ENCODE results near the gene HOXD8.
A peak's percentile ranks its signal among the peaks of the same experiment; 100 is the strongest.

The HOXD8 gene

GRCh38 chr2:176096243-176096985 is 33.1 kb upstream of the HOXD8 start:
- H3K4me3 Mint-ChIP-seq, result peak overlapping the region; percentile 80
- H3K9me3 Mint-ChIP-seq, result no peaks in the 10 kb centered on the region
- peaks cover 9% of the 10 kb centered on the region for H3K36me3 Mint-ChIP-seq (ENCODE audit: low read depth)
- H3K27ac Mint-ChIP-seq, result peak overlapping the region; percentile 72
- H3K27me3 Mint-ChIP-seq (ENCODE audit: low read depth), result peaks cover 87% of the 10 kb centered on the region
- peaks cover 19% of the 10 kb centered on the region for H3K4me1 Mint-ChIP-seq (ENCODE audit: low read depth)

DNA sequence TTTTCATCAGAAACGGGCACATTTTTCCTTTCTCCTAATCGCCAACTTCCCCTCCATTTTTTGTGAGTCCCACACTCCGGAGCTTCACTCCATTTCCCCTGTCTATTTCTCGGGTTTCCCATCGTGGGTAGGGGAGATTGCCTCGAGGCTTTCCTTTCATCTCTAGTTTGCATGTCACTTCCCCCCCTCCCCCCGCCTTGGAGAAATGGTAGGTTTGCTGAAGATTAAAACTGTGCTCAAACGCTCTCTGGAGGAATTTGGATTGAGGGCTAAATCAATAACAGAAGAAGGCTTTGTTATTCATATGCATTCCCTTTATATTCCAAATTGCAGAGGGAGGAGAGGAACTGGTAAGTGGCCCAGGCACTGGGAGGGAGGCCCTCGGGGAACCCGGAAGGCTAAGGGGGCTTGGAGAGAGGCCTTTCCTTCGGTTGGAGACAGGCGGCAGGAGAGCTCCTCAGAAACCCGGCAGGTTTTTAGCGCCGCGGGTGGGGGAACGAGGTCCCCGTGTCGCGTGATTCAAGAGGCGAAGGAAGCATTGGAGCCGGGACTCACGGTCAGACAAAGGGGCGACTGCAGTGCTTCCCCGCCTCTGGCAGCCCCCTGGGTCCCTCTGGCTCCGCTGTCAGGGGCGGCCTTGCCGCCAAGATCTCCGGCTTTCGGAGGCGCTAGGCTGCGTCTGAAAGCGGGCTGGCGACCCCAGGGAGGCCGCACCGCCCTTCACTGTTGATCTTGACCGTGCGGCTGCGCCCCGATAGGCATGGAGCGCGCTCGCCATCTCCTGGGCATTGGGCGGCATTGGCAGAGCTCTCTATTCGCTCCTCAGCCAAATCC is 32.3 kb upstream of the HOXD8 start:
- H3K36me3 Mint-ChIP-seq (ENCODE audit: low read depth), result peaks cover 7% of the 10 kb centered on the region
- H3K27me3 Mint-ChIP-seq (ENCODE audit: low read depth), result peaks cover 87% of the 10 kb centered on the region
- H3K4me3 Mint-ChIP-seq, result peak overlapping the region; percentile 80
- H3K9me3 Mint-ChIP-seq, result no peaks in the 10 kb centered on the region
- no peak overlapping the region for H3K27ac Mint-ChIP-seq
- peaks cover 17% of the 10 kb centered on the region for H3K4me1 Mint-ChIP-seq (ENCODE audit: low read depth)

- peaks cover 94% of the 10 kb centered on the region for H3K27me3 Mint-ChIP-seq (ENCODE audit: low read depth)
- peaks cover 7% of the 10 kb centered on the region for H3K36me3 Mint-ChIP-seq (ENCODE audit: low read depth)
- H3K27ac Mint-ChIP-seq, result peak overlapping the region; percentile 49
- no peaks in the 10 kb centered on the region for H3K9me3 Mint-ChIP-seq
- peaks cover 17% of the 10 kb centered on the region for H3K4me1 Mint-ChIP-seq (ENCODE audit: low read depth)
- peak overlapping the region; percentile 80 for H3K4me3 Mint-ChIP-seq
These were observed 31.6 kb upstream of the HOXD8 start for GRCh38 chr2:176097820-176098365.

- Mint-ChIP-seq H3K9me3 (no peaks in the 10 kb centered on the region), H3K36me3 (ENCODE audit: low read depth) (peaks cover 6% of the 10 kb centered on the region), H3K27ac (no peak overlapping the region), H3K4me3 (no peak overlapping the region), H3K27me3 (ENCODE audit: low read depth) (peaks cover 95% of the 10 kb centered on the region), H3K4me1 (ENCODE audit: low read depth) (peaks cover 17% of the 10 kb centered on the region)
These were observed 30.9 kb upstream of the HOXD8 start for GRCh38 chr2:176098366-176099158.

GRCh38 chr2:176099159-176099727 is 30.3 kb upstream of the HOXD8 start:
- H3K9me3 Mint-ChIP-seq, result no peaks in the 10 kb centered on the region
- H3K4me3 Mint-ChIP-seq, result no peak overlapping the region
- H3K36me3 Mint-ChIP-seq (ENCODE audit: low read depth), result peaks cover 2% of the 10 kb centered on the region
- H3K27me3 Mint-ChIP-seq (ENCODE audit: low read depth), result peaks cover 95% of the 10 kb centered on the region
- H3K27ac Mint-ChIP-seq, result no peak overlapping the region
- H3K4me1 Mint-ChIP-seq (ENCODE audit: low read depth), result peaks cover 14% of the 10 kb centered on the region

DNA sequence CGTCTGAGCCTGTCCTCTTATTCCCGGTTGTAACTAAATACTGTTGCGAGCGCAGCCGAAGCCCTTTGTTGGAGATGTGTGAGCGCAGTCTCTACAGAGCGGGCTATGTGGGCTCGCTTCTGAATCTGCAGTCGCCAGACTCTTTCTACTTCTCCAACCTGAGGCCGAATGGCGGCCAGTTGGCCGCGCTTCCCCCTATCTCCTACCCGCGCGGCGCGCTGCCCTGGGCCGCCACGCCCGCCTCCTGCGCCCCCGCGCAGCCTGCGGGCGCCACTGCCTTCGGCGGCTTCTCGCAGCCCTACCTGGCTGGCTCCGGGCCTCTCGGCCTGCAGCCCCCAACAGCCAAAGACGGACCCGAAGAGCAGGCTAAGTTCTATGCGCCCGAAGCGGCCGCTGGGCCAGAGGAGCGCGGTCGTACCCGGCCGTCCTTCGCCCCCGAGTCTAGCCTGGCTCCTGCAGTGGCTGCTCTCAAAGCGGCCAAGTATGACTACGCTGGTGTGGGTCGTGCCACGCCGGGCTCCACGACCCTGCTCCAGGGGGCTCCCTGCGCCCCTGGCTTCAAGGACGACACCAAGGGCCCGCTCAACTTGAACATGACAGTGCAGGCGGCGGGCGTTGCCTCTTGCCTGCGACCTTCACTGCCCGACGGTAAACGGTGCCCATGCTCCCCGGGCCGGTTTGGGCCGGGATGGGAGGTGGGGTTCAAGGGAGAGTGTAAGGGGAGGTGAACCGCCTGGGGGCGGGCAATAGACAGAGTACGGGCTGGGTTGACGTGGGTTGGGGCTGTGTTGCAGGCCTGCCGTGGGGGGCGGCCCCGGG is 29.6 kb upstream of the HOXD8 start, which contains the start of gene HOXD12:
HOXD12 (plus strand) TSS at position 68 of the 819 bp plus-strand sequence; CDS start at position 75, 7 bp downstream.
- Mint-ChIP-seq H3K27ac (no peak within 1 kb of the TSS), H3K27me3 (ENCODE audit: low read depth) (peaks cover 95% of the 10 kb centered on the region), H3K36me3 (ENCODE audit: low read depth) (peaks cover 2% of the 10 kb centered on the region), H3K4me1 (ENCODE audit: low read depth) (peaks cover 14% of the 10 kb centered on the region), H3K4me3 (no peak within 1 kb of the TSS), H3K9me3 (no peaks in the 10 kb centered on the region)

- no peak overlapping the region for H3K27ac Mint-ChIP-seq
- H3K9me3 Mint-ChIP-seq, result no peaks in the 10 kb centered on the region
- H3K36me3 Mint-ChIP-seq (ENCODE audit: low read depth), result peaks cover 2% of the 10 kb centered on the region
- H3K4me1 Mint-ChIP-seq (ENCODE audit: low read depth), result peaks cover 14% of the 10 kb centered on the region
- no peak overlapping the region for H3K4me3 Mint-ChIP-seq
- peaks cover 95% of the 10 kb centered on the region for H3K27me3 Mint-ChIP-seq (ENCODE audit: low read depth)
These were observed 28.9 kb upstream of the HOXD8 start for GRCh38 chr2:176100547-176101140.

DNA sequence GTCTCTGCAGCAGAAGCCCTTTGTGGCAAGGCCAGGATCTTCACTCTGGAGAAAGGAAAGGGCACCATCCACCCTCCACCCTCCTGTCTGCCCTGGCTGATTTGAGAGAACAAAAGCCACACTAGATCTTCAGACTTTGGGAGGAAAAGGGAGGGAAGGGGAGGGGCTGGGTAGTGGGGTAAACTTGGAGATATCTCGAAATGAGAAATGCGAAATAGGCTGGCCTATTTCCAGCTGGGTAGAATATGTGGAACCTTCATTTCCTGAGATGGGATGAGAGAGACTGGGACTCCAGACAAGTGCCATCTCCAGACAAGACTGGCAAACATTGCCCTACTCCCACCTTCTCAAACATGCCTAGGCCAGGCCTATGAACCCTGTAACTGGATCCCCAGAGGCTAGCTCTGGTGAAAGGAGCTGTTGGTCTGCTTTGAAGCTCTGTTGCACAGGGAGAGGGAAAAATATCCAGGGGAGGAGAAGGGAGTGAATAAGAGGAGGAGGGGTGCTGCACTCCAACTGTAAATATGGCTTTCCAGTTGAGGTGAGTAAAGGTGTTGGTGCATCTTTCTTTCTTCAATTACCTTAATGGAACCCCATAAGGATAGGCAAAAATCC is 28.2 kb upstream of the HOXD8 start:
- Mint-ChIP-seq H3K27me3 (ENCODE audit: low read depth) (peaks cover 95% of the 10 kb centered on the region), H3K27ac (no peak overlapping the region), H3K9me3 (no peaks in the 10 kb centered on the region), H3K4me3 (no peak overlapping the region), H3K36me3 (ENCODE audit: low read depth) (peaks cover 2% of the 10 kb centered on the region), H3K4me1 (ENCODE audit: low read depth) (peaks cover 15% of the 10 kb centered on the region)

GRCh38 chr2:176101842-176102241 is 27.7 kb upstream of the HOXD8 start:
- Mint-ChIP-seq H3K4me3 (peak overlapping the region; percentile 3), H3K27ac (no peak overlapping the region), H3K9me3 (no peaks in the 10 kb centered on the region), H3K36me3 (ENCODE audit: low read depth) (no peaks in the 10 kb centered on the region), H3K27me3 (ENCODE audit: low read depth) (peaks cover 92% of the 10 kb centered on the region), H3K4me1 (ENCODE audit: low read depth) (peaks cover 12% of the 10 kb centered on the region)

- H3K4me1 Mint-ChIP-seq (ENCODE audit: low read depth), result peaks cover 8% of the 10 kb centered on the region
- H3K9me3 Mint-ChIP-seq, result no peaks in the 10 kb centered on the region
- H3K27me3 Mint-ChIP-seq (ENCODE audit: low read depth), result peaks cover 90% of the 10 kb centered on the region
- no peaks in the 10 kb centered on the region for H3K36me3 Mint-ChIP-seq (ENCODE audit: low read depth)
- peak overlapping the region; percentile 3 for H3K4me3 Mint-ChIP-seq
- H3K27ac Mint-ChIP-seq, result no peak overlapping the region
These were observed 27.1 kb upstream of the HOXD8 start for GRCh38 chr2:176102309-176102866.

DNA sequence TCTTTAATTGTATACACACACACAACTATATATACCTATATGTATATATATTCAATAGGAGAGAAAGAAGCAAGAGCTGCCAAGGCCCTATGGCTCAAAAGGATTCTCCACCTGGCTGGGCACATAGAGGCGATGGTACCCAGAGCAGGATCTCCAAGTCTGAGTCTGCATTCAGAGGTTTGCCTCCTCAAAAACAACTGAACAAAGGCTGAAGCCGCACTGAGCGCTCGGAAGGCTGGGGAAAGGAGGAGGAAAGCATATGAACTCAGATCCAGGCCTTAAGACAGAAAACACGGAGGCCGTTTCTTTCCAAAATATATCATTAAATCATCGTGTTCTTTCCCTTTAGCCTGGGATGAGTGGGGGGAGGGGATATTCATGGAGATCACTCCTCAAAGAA is 26.3 kb upstream of the HOXD8 start:
- no peak overlapping the region for H3K27ac Mint-ChIP-seq
- H3K27me3 Mint-ChIP-seq (ENCODE audit: low read depth), result peaks cover 84% of the 10 kb centered on the region
- no peak overlapping the region for H3K4me3 Mint-ChIP-seq
- no peaks in the 10 kb centered on the region for H3K36me3 Mint-ChIP-seq (ENCODE audit: low read depth)
- H3K4me1 Mint-ChIP-seq (ENCODE audit: low read depth), result peaks cover 4% of the 10 kb centered on the region
- no peaks in the 10 kb centered on the region for H3K9me3 Mint-ChIP-seq

- Mint-ChIP-seq H3K27ac (no peak overlapping the region), H3K4me3 (no peak overlapping the region)
These were observed 25.7 kb upstream of the HOXD8 start for GRCh38 chr2:176103742-176104315.

More at GRCh38 chr2:176103742-176104315, 25.7 kb upstream of the HOXD8 start:
- Mint-ChIP-seq H3K4me1 (ENCODE audit: low read depth) (peaks cover 5% of the 10 kb centered on the region), H3K27me3 (ENCODE audit: low read depth) (peaks cover 86% of the 10 kb centered on the region), H3K36me3 (ENCODE audit: low read depth) (no peaks in the 10 kb centered on the region), H3K9me3 (no peaks in the 10 kb centered on the region)

Measured in T-helper 1 cell treated with Interleukin-12 subunit alpha and Interleukin-12 subunit beta and Interleukin-4 antibody, amounts not matched to agents 30 μg/mL and 1 μg/mL, for 36 hours (primary cell).